KG1 (cell line): Measurements from ENCODE around the gene PYROXD2.
"Not testable (repeated sequence)": the region's sequence is repeated elsewhere in the genome, so short reads cannot be mapped to it uniquely, and the experiment has no call there.

Experiments
- DNase-seq: peaks from one replicate; lab custom pipeline; 2025; lab: John Stamatoyannopoulos, UW

PYROXD2 gene

DNA sequence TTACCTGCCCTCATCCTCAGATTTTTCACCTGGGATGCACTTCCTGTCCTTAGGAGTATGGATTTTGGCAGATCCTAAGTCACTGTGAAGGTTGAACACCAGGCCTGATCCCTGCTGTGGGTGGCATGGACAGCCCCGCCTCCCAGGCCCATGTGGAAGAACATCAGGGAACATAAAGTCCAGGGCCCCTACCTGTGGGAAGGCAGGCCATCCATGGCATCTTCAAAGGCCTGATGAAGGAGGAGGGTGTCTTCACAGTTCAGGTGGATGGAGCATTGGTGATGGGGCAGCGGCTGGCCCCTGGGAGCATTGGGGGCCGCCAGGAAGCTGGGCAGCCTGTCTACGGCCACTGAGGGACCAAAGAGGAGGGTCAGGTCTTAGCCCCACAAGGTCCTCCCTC is 24.6 kb downstream of the PYROXD2 start:
- DNase-seq: no peak

DNA sequence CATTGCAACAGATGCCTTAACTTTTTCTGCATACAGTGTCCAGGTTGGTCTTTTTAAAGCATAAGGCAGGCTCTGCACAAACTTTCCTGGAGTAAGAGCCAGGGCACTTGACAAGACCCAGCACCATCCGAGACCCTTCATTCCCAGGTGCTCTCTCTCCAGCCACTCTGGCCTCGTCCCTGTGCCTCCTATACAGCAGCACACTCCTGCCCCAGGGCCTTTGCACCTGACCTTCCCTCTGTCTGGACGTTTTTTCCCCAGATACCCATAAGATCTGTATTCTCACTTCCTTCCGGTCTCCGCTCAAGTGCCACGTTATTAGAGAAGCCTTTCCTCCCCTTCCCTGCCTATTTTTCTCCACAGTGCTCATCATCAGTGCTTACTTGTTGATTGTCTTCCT is 25.6 kb downstream of the PYROXD2 start:
- no peak for DNase-seq

DNA sequence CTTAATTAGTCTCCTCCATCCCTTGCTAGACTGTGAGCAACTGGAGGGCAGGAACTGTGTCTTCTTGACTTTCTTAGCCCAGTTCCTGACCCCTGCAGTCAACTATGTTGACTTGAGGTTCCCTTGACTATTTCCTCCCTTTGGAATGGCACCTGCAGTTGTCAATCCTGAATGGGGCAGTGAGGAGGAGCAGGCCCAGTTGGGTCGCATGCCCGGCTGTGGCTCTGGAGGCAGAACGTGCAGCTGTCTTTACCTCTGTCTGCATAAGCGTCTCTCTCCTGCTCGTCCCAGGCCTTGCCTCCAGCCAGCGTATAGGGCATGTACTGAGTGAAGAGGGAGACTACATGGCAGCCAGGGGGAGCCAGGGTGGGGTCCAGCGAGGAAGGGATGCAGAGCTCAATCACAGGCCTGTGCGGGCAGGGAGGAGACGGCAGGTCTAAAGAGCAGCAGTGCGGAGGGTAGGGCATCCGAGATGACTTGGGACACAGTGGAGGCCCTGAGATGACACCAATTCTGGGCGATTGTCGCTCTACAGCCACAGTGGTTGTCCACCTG is 26.8 kb downstream of the PYROXD2 start:
- no peak for DNase-seq

DNA sequence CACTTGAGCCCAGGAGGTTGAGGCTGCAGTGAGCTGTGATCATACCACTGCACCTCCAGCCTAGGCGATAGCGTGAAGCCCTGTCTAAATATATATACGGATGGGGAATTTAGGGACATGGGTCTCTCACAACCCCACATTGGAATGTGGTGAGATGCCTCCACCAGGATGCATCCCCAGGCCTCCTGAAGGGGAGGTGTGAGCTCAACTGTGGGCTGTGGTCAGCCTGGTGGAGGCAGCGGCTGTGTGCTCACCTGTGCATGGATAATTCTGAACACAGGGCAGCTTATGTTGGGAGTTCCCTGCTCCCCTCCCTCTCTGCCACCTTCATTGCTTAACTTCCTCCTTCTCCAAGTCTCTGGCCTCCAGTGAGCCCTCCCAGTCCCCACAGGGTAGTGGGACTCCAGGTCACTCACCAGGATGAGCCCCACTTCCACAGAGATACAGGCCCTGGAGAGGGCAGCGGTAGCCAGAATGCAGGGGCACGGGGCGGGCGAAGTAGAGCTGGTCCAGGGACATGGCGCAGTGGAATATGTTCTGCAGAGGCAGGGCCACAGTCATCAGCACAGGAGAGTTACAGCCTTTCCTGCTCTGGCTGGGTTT is 30.4 kb downstream of the PYROXD2 start:
- DNase-seq: no peak

DNA sequence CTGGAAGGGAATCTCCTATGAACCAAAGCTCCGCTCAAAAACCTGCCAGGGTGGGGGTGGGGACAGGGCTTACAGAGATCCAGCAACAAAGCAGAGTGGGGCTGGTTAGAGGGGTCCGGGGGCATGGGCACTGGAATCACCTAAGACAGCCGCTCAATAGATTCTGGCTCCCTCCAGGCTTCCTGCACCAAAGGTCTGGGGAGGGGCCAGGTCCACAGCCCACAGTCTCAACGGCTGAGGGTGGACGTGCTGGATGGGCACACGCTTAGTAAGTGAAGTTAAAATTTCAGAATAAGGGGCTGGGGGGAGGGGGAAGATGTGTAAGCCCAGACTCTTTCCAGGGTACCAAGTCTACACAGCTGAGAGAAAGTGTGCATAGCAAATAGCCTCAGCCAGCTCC is 31.1 kb downstream of the PYROXD2 start:
- DNase-seq: no peak

DNA sequence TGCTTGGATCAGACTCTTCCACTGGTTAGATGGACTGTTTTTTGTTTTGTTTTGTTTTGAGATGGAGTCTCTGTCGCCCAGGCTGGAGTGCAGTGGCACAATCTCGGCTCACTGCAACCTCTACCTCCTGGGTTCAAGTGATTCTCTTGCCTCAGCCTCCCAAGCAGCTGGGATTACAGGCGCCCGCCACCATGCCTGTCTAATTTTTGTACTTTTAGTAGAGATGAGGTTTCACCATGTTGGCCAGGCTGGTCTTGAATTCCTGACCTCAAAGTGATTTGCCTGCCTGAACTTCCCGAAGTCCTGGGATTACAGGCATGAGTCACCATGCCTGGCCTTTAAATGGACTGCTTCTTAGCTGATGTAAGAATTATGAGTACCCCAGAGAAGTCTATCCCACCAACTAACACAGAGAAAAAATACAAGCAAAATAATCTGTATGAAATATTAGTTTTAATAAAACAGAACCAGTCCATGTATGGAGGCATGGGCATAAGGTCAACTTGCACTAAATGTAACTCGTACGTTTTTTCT is 31.8 kb downstream of the PYROXD2 start:
- not testable (repeated sequence) for DNase-seq

DNA sequence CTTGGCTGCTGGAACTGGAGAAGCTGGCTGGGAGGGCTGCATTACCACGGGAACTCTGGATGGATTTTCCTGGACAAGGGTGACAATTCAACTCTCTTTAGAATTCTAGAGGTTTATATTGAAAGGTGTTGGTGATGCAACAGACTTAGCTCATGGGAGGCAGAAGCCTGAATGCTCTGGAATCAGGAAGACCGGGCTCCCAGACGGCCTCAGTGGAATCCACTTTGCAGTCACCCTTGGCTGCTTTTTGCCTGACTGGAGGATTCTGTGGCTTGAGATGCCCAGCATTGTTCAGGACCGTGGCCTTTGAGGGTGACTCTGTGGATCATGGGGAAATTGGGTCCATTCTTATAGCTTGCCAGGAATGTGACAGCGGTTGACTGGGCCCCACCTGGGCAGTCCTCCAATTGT is 32.3 kb downstream of the PYROXD2 start:
- no peak for DNase-seq

DNA sequence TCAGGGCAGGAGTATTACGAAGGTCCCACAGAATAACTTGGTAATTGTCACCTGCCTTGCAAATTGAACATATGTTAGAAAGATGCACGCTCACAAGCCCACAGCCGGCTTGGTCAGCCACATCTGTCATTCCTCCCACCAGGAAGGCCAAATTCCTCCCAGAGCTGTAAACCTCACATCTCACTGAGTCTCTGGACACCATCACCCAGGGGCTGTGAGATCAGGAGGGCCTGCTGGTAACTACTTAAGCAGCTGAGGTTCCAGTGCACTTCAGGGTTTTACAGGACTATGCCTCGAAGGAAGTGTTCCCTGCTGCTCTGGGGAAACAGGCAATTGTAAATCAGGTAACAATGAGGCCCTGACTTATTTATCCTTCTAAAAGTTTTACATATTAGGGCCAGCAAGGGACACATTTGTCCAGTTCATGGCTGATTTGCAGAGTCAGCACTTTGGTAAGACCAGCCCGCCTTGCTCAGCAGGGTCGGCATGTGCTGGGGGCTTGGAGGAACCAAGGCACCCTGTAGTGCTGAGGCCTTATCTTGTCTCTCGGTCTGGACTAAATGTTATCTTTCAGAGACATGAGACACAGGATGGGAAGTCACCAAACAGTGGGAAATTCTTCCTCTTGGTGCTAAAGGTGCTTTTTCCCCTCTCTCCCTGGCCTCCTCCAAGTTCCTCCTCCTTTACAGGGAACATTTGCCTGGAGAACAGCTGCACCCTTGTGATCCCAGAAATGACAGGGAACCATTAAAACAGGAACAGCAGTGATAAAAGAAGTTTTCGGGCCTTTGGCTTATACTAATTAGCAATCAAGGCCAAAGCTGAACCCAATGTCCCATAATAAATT is 34.3 kb downstream of the PYROXD2 start:
- no peak for DNase-seq

DNA sequence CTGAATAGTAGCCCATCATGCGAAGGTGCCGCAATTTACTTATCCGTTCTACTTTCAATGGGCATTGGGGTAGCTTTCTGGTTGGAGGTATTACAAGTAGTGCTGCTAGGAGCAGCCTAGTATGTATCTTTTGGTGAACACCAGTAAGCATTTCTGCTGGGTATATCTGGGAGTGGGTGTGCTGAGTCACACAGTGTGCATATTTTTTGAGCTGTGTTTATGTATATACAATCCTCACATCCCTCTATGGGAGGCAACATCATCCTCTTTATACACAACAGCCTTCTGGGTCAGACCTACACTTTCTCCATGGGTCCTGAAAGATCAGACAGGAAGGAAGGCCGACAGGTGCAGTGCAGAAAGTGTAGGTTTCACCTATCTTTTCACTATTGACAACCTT is 36.3 kb downstream of the PYROXD2 start:
- no peak for DNase-seq

DNA sequence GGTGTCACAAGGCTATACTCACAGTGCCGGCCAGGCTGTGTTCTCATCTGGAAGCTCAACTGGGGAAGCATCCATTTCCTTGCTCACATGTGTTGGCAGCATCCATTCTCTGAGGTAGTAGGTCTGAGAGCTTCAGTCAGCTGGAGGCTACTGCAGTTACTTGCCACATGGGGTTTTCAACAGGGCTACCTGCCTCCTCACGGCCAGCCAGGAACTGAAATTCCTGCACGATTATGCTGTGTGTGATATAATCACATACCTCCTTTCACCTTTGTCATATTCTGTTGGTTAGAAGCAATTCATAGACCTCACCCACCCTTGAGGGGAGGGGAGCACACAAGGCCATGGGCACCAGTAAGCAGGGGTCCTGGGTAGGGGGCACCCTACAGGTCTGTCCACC is 37.4 kb downstream of the PYROXD2 start:
- DNase-seq: no peak

DNA sequence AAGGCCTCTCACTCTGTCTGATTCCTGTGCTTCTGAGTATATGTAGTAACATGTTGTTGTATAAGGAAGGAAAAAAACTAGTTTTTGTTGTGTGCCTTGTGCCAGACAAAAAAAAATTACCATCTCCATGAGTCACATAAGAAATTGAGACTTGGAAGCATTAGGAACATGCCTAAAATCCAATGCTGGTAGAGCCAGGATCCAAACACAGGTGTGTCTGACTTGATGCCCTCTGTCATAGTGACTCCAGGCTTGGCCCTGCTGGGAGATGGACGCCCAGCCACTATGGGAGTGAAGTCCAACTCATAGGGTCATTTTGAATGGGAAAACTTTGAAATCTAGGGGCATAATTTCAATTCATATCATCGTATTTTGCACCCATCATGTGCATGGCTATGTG is 38.0 kb downstream of the PYROXD2 start:
- DNase-seq: no peak

DNA sequence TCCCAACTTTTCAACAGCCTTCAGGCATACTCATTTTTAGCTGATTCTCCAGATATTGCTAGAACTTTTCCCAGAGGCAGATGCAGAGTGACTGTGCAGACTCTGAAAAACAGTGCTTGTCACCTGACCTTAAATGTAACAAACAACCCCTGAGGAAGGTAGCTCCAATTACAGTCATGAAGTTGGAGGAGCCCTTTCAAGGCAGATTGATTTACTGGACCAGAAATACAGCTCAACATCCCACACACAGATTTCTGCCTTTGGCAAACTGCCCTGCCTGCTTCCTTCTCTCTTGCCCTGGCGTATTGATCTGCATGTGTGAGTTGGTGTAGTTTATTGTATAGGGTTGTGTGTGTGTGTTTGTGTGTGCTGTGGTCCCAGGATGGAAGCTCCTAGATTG is 38.5 kb downstream of the PYROXD2 start:
- DNase-seq: no peak

DNA sequence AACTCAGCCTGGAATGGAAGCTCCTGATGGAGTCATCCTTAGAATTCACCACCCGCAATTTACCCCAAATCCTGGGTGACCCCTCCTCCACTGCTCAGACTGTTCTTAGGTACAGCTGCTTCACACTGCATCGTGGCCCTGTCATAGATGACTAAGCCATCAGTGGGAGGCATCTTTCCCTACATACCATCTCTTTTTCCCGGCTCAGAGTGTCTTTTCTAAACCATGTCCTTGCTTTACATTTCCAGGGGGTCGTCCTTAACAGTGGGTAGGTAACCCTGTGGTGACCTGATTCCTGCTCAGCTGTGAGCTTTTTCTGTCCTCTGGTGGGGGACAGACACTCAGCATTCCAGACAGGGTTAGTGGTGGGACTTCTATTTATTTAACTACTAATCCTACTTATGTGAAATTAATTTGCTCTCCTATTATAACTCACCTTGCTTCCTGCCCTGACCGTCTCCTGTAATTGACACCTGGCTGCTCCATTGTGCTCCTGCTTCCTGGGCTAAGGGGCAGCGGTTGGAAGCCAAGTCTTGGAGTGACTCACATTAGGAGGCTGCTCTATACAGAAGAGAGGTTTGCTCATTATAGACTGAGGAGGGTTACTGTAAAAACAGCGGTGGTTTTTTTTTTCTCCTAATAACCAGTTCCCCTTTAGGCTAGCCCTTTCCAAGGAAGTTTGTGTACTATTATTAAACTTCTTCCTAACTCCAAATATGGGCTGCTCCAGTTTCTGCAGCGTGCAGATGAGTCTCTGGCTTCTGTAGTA is 40.6 kb downstream of the PYROXD2 start:
- DNase-seq: no peak

DNA sequence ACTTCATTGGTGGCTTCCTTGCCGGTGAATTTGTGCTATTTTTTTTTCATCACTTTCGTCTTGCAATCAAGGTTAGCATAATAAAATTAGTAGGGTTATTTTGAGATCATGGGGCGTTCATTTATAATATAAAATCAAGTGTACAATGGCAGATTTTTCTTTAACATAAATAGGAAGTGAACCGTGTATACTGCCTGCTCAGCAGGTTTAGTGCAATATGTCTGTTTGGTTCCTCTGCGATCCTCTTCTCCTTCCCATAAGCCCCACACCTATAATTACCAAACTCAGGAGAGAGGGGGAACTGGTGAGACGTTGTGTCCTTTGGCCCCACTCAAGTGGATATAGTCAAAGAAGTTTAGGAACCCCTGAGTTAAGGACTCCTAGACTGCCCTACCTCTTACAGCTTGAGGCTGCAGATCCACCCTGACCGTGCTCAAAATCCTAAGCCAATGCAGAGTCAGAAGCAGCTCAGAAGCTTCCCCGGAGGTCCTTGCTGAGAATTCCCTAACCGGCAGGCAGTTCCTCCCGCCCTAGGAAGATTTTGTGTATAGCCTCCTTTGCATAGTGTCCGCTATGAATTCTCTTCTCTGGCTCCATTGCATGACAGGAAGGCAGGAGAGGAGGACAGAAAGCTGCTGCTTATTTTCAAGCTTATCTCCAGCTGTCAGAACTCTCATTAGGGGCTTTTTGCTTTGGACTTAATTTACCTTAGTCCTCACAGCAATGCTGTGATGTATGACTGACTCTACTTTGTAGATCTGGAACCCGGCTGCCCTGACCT is 41.5 kb downstream of the PYROXD2 start:
- DNase-seq: no peak

DNA sequence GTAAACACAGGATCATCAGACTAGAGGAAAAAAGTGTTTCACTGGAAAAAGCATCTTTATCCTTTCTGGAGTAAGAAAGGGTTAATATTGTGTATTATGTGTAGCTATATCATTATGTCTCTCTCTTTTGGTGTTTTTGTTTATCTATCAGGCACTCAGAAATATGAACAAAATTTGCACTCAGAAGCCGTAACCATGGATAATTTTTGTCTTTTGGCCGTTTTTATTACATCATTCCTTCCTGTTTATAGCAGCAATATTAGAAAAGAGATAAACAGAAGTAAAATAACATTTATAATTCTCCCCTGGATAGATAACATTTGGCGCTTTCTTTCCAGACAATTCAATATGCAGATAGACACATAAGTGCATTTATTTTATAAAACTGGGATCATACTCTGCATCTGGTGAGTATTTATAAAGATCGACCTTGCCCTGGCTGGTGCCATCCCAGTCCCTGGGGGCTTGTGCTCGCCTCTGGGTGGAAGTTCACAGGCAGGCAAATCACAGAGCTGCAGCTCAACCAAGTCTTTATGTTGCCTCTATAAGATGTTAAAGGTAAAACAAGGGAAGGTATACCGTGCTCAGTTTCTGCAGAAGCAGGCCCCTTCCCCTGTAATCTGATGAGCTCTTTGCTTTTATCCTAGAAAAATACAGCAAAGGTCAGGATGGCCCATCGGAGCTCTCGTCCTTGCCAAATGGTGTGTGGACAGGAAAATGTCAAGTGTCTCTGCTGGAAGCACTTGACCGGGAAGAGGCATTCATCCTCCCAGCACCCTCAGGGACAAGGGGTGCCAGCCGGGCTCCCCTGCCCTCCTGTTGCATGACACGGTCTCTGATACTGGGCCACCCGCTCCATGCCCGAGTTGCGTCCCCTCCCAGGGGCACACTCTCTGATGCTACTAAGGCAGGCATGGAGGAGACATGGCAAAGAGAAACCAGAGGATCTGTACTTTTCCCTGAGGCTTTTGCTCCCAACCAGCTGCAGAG is 43.9 kb downstream of the PYROXD2 start:
- no peak for DNase-seq

DNA sequence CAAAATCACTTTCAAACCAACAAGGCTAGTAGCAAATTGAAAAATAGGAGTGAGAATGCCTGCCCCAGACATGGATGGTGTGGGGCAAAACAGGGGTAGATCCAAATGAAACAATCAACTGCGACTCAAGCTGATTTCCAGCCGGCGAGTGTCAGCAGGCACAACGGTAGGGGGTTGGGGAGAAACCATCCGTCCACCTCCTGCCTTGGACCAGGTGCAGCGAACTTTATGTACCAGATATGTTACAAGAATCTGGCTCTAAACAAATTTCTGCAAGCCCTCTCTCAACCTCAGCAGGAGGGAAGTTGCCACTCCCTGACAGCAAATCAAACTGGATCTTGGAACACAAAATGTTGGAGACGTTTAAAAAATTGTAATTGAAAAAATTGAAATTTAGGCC is 45.2 kb downstream of the PYROXD2 start:
- no peak for DNase-seq

DNA sequence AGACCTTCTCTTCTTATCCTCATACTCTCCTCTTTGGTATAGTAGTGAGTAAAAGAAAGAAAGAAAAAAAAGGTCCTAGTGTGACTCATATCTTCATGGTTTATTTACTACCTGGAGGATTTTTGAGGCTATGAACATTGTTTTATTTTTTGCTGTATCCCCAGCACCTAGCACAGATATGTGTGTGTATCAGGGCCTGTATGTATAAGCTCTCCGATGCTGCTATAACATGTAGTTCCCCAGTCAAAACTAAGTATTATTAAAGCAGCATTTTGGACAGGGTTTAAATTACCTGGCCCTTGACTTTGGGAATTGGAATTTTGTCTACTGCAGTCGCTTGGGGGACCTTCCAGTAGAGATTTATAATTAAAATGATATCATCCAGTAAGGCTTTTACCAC is 46.3 kb downstream of the PYROXD2 start:
- no peak for DNase-seq

DNA sequence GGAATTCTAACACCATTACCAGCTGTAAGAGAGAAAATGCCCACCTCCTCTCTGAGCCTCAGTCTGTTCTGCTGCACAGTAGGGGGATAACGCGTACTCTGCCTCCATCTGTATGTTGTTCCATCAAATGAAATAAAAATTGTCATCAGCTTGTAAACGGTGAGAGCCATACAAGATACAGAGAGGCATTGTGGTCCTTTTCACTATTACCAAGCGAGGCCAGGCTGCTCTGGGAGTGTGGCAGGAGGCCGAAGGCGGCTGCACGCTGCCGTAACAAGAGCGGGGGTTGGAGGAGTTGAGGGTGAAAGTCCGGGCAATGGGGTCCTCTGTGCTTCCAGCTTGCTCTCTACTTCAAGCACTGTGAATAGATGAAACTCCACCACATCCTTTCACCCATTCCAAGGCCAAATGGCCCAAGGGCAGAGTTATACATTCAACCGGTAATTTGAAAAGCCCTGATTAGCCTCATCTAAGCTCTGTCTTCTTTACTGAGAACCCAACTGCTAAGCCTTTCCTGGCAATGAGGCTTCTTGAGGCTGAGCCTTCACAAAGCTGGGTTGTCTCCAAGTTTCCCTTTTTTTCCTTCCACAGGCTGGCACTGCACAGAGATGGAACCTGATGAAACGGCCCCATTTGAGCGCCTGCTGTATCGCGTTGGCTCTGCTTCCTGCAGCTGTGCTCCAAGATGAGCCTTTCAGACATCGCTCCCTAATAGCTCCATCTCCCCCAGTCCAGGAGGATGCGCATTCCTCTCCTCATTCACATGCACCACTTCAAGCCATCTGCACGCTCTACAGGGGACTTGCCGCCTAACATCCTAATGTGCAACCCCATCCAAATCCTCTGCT is 47.2 kb downstream of the PYROXD2 start:
- no peak for DNase-seq

DNA sequence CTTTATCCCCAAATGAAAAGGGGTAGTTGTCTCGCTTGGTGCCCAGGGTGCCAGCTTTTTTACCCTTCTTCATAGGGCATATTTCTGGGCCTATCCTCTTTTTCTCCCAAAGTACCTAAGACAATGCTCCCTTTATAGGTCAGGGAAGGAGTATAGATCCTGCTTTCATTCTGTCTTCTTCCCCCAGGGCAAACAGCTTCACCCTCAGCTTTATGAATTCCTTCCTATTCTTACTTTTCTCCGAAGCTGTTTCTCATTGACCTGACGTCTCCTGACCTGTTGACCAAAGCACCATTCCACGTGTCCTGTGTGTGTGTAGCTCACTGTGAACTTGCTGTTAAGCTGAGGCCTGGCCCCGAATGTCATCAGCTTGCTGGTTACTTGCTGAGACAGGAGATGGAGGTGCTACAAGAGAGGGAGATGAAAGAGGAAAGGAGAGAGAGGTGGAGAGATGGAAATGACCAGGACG is 48.9 kb downstream of the PYROXD2 start:
- DNase-seq: no peak
